K562 (cell line): ENCODE results near the gene VILL. TPM values are rescaled to one million over a fixed set of nuclear protein-coding genes. Genes with fewer than 3 reads are reported as not detected.
A peak's percentile ranks its signal among the peaks of the same experiment; 100 is the strongest.

Source experiments
- BHLHE40 ChIP-seq: IDR thresholded peaks from 2 replicates; pipeline ENCODE4 v1.6.1; 2011; ENCODE audit warnings: low read length, improper control_type of control experiment
- DMBX1 ChIP-seq: fragments of 250-450 bp; sonication (Bioruptor Pico); IDR thresholded peaks from 2 replicates; pipeline ENCODE4 v1.8.0; 2022; ENCODE audit warnings: inconsistent platforms, mild to moderate bottlenecking, moderate library complexity, borderline replicate concordance
- FOXJ3 ChIP-seq: sonication (generic); formaldehyde crosslinking; IDR thresholded peaks from 2 replicates; pipeline ENCODE4 v1.4.0; 2020; ENCODE audit warnings: mild to moderate bottlenecking, missing genetic modification reagents
- MYBL2 ChIP-seq, 2 experiments: fragments of 450-650 bp in 1 of 2; sonication (generic) in 1 of 2; formaldehyde crosslinking in 1 of 2; IDR thresholded peaks; 2 replicates each; pipeline versions ENCODE4 v1.6.1 to v1.8.1; 2017 to 2022; ENCODE audit warnings: borderline replicate concordance in 1 of 2, inconsistent platforms in 1 of 2, low read depth in 1 of 2, mild to moderate bottlenecking in 1 of 2, missing genetic modification reagents in 1 of 2, moderate library complexity in 1 of 2
- NR4A1 ChIP-seq, 2 experiments: fragments of 250-450 bp in 1 of 2; fragments of 450-650 bp in 1 of 2; sonication (Bioruptor Pico) in 1 of 2; IDR thresholded peaks; 2 replicates each; pipeline versions ENCODE4 v1.4.0 to v1.6.1; 2016 to 2020; ENCODE audit warnings: mild to moderate bottlenecking in 2 of 2, missing compliant biosample characterization in 1 of 2, missing genetic modification characterization in 1 of 2, moderate library complexity in 1 of 2
- OTX1 ChIP-seq: fragments of 450-650 bp; formaldehyde crosslinking; IDR thresholded peaks from 2 replicates; pipeline ENCODE4 v1.4.0; 2022; ENCODE audit warnings: mild to moderate bottlenecking
- POLR2A ChIP-seq: fragments of 450-650 bp; conservative IDR thresholded peaks from 2 replicates; pipeline ENCODE4 v1.6.1; 2016
- RUNX1 ChIP-seq: sonication (generic); IDR thresholded peaks from 2 replicates; pipeline ENCODE4 v1.6.1; 2016; ENCODE audit warnings: antibody characterized with exemption, low read depth
- SAFB2 ChIP-seq: fragments of 200-400 bp; formaldehyde crosslinking; IDR thresholded peaks from 2 replicates; pipeline ENCODE4 v1.6.1; 2018; ENCODE audit warnings: borderline replicate concordance, low read length, low read depth, moderate library complexity; ENCODE audit not compliant: severe bottlenecking
- ZBTB8A ChIP-seq: fragments of 450-650 bp; IDR thresholded peaks from 2 replicates; pipeline ENCODE4 v1.6.1; 2018; ENCODE audit warnings: mild to moderate bottlenecking, moderate library complexity; ENCODE audit not compliant: partially characterized antibody
- ZNF165 ChIP-seq: fragments of 250-450 bp; sonication (Bioruptor Pico); IDR thresholded peaks from 2 replicates; pipeline ENCODE4 v1.4.0; 2020; ENCODE audit warnings: borderline replicate concordance
- ZNF699 ChIP-seq: fragments of 250-450 bp; sonication (Bioruptor Pico); IDR thresholded peaks from 2 replicates; pipeline ENCODE4 v1.8.0; 2021; ENCODE audit warnings: mild to moderate bottlenecking, moderate library complexity; ENCODE audit not compliant: insufficient replicate concordance
- ZNF717 ChIP-seq: fragments of 250-450 bp; sonication (Bioruptor Pico); IDR thresholded peaks from 2 replicates; pipeline ENCODE4 v1.5.0; 2021
- ZNF77 ChIP-seq: fragments of 250-450 bp; sonication (Bioruptor Pico); IDR thresholded peaks from 2 replicates; pipeline ENCODE4 v1.5.0; 2020
- polyA plus RNA-seq, 8 experiments: library from polyadenylated mRNA; depleted of rRNA in 4 of 8; stranded (reverse) in 5 of 8; unstranded in 3 of 8; fragments of >200 nt; fragmentation: Nextera tagmentation in 2 of 8; fragmentation: Illumina TruSeq in 1 of 8; extraction: Ambion mirVana in 2 of 8; extraction: Trizol in 1 of 8; gene quantifications; 2 replicates each; pipeline versions ENCODE4 v1.2.1 to v1.2.3, GENCODE V29; 2011 to 2014; ENCODE audit warnings: inconsistent platforms in 1 of 8, missing spikeins in 1 of 8
- total RNA-seq, 7 experiments: library from RNA; depleted of rRNA in 6 of 7; stranded (reverse); fragments of >200 nt in 6 of 7; fragmentation: Illumina TruSeq in 2 of 7; extraction: Trizol in 2 of 7; gene quantifications; 2 replicates each; pipeline versions ENCODE4 v1.2.1 to v1.2.3, GENCODE V29; 2011 to 2021; ENCODE audit warnings: low replicate concordance in 1 of 7
- TF ChIP-seq, protein P1 (sequence below): sonication (generic); formaldehyde crosslinking; IDR thresholded peaks from 2 replicates; pipeline ENCODE4 v1.8.0; 2022; ENCODE audit warnings: mild to moderate bottlenecking, missing genetic modification reagents
- TF ChIP-seq, protein P2 (sequence below): fragments of 450-650 bp; IDR thresholded peaks from 2 replicates; pipeline ENCODE4 v1.6.1; 2016; ENCODE audit warnings: missing biosample characterization, missing genetic modification characterization
- TF ChIP-seq, protein P3 (sequence below): fragments of 200-400 bp; formaldehyde crosslinking; IDR thresholded peaks from 2 replicates; pipeline ENCODE4 v1.6.1; 2017; ENCODE audit warnings: mild to moderate bottlenecking, low read depth, low read length, moderate library complexity
- TF ChIP-seq, protein P4 (sequence below), 2 experiments: fragments of 450-650 bp; conservative IDR thresholded peaks; 2 replicates each; pipeline ENCODE4 v1.6.1; 2017; ENCODE audit warnings: mild to moderate bottlenecking in 2 of 2, moderate library complexity in 2 of 2
- TF ChIP-seq, protein P5 (sequence below): fragments of 450-650 bp; IDR thresholded peaks from 2 replicates; pipeline ENCODE4 v1.6.1; 2017; ENCODE audit warnings: mild to moderate bottlenecking, moderate library complexity

The VILL gene
- total and polyA plus RNA-seq, 9 of the 15 experiments (the other 6 are each of a cell fraction or from before 2014, with no cell fraction given), result 0.11 to 16.0 (median 8.8) TPM

DNA sequence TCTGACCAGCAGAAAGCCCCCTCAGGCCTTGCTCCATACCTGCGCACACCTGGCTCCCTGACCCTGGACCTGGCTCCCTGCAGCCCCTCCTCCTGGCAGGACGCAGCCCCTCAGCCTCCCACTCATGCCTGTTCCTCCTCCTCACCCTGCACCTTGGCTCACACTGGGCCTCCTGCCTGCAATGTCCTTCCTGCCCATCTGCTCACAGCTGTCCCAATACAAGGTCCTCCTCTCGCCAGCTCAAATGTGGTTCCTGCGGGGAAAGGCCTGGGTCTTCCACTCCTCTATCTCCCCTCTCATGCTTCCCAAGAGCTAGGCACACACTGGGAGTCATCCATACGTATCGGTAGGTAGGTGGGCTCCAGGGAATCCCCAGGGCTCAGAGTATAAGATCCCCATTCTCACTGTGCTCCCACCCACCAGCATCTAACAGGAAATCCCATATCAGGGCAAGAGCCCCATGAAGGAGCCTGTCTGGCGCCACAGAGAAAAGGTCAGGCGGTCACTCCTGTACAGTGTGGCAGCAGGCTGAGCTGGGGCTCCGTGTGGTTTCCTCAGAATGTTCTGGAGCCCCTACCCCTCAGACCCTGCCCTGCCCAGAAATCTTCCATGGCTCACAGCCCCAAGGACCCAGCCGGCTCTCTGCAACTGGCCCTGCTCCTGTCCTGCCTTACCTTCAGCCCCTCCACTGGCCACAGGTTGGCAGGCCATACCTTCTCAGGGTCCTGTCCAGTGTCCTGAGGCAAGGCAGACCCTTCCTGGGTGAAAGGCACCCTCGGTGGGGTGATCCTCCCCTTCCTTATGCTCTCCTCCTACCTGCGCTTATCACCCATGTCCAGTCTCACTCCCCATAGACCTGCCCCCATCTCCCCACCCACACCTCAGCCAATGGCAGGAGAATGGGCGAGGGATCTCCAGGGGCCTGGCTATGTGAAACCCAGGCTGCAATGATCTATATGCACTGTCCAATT lies 28.0 kb downstream of the VILL start (continued):
- TF ChIP-seq, protein P1, sequence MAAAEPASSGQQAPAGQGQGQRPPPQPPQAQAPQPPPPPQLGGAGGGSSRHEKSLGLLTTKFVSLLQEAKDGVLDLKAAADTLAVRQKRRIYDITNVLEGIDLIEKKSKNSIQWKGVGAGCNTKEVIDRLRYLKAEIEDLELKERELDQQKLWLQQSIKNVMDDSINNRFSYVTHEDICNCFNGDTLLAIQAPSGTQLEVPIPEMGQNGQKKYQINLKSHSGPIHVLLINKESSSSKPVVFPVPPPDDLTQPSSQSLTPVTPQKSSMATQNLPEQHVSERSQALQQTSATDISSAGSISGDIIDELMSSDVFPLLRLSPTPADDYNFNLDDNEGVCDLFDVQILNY (CRISPR knock-in tag), result no peak
- TF ChIP-seq, protein P2, sequence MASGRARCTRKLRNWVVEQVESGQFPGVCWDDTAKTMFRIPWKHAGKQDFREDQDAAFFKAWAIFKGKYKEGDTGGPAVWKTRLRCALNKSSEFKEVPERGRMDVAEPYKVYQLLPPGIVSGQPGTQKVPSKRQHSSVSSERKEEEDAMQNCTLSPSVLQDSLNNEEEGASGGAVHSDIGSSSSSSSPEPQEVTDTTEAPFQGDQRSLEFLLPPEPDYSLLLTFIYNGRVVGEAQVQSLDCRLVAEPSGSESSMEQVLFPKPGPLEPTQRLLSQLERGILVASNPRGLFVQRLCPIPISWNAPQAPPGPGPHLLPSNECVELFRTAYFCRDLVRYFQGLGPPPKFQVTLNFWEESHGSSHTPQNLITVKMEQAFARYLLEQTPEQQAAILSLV (tag), result no peak
- TF ChIP-seq DMBX1 (CRISPR knock-in tag) (no peak; the same call in 1 of the 2 replicates), ZBTB8A (no peak), ZNF165 (CRISPR knock-in tag) (no peak), BHLHE40 (no peak; the same call in 1 of the 2 replicates), OTX1 (CRISPR knock-in tag) (peak; percentile 70; the same call in 1 of the 2 replicates), POLR2A (peak; percentile 85), RUNX1 (no peak), NR4A1 (CRISPR knock-in tag; IDR thresholded peaks at IDR 0.05) (no peak), NR4A1 (tag; IDR thresholded peaks at IDR 0.05) (no peak), FOXJ3 (CRISPR knock-in tag) (no peak), SAFB2 (no peak), ZNF717 (CRISPR knock-in tag) (no peak), MYBL2 (IDR thresholded peaks at IDR 0.05; ENCODE audit: low read depth) (no peak), MYBL2 (CRISPR knock-in tag; IDR thresholded peaks at IDR 0.05; ENCODE audit: borderline replicate concordance) (no peak), ZNF699 (CRISPR knock-in tag) (no peak), ZNF77 (no peak)
- TF ChIP-seq, protein P3, sequence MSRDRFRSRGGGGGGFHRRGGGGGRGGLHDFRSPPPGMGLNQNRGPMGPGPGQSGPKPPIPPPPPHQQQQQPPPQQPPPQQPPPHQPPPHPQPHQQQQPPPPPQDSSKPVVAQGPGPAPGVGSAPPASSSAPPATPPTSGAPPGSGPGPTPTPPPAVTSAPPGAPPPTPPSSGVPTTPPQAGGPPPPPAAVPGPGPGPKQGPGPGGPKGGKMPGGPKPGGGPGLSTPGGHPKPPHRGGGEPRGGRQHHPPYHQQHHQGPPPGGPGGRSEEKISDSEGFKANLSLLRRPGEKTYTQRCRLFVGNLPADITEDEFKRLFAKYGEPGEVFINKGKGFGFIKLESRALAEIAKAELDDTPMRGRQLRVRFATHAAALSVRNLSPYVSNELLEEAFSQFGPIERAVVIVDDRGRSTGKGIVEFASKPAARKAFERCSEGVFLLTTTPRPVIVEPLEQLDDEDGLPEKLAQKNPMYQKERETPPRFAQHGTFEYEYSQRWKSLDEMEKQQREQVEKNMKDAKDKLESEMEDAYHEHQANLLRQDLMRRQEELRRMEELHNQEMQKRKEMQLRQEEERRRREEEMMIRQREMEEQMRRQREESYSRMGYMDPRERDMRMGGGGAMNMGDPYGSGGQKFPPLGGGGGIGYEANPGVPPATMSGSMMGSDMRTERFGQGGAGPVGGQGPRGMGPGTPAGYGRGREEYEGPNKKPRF, result no peak
- TF ChIP-seq, protein P4, sequence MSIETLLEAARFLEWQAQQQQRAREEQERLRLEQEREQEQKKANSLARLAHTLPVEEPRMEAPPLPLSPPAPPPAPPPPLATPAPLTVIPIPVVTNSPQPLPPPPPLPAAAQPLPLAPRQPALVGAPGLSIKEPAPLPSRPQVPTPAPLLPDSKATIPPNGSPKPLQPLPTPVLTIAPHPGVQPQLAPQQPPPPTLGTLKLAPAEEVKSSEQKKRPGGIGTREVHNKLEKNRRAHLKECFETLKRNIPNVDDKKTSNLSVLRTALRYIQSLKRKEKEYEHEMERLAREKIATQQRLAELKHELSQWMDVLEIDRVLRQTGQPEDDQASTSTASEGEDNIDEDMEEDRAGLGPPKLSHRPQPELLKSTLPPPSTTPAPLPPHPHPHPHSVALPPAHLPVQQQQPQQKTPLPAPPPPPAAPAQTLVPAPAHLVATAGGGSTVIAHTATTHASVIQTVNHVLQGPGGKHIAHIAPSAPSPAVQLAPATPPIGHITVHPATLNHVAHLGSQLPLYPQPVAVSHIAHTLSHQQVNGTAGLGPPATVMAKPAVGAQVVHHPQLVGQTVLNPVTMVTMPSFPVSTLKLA (conservative IDR thresholded peaks at IDR 0.05), result no peak
- TF ChIP-seq, protein P5, sequence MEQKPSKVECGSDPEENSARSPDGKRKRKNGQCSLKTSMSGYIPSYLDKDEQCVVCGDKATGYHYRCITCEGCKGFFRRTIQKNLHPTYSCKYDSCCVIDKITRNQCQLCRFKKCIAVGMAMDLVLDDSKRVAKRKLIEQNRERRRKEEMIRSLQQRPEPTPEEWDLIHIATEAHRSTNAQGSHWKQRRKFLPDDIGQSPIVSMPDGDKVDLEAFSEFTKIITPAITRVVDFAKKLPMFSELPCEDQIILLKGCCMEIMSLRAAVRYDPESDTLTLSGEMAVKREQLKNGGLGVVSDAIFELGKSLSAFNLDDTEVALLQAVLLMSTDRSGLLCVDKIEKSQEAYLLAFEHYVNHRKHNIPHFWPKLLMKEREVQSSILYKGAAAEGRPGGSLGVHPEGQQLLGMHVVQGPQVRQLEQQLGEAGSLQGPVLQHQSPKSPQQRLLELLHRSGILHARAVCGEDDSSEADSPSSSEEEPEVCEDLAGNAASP, result no peak
